HEK293T (cell line): ENCODE data around the gene TIE1.

ENCODE experiments used
- BHLHE40 ChIP-seq: fragments of 450-650 bp; IDR thresholded peaks from 2 replicates; pipeline ENCODE4 v1.6.1; 2016; ENCODE audit warnings: mild to moderate bottlenecking, moderate library complexity, borderline replicate concordance
- CTBP1 ChIP-seq: fragments of 450-650 bp; IDR thresholded peaks from 2 replicates; pipeline ENCODE4 v1.6.1; 2016; ENCODE audit warnings: borderline replicate concordance
- FOXA1 ChIP-seq: fragments of 450-650 bp; IDR thresholded peaks from 2 replicates; pipeline ENCODE4 v1.6.1; 2016; ENCODE audit warnings: mild to moderate bottlenecking
- FOXM1 ChIP-seq: fragments of 450-650 bp; IDR thresholded peaks from 2 replicates; pipeline ENCODE4 v1.6.1; 2017; ENCODE audit warnings: mild to moderate bottlenecking, borderline replicate concordance
- NFRKB ChIP-seq: fragments of 450-650 bp; IDR thresholded peaks from 2 replicates; pipeline ENCODE4 v1.6.1; 2016; ENCODE audit warnings: mild to moderate bottlenecking, moderate library complexity
- PKNOX1 ChIP-seq: fragments of 450-650 bp; IDR thresholded peaks from 2 replicates; pipeline ENCODE4 v1.6.1; 2016
- SP1 ChIP-seq: fragments of 450-650 bp; IDR thresholded peaks from 2 replicates; pipeline ENCODE4 v1.6.1; 2017

- TF ChIP-seq NFRKB (no peak), CTBP1 (no peak), FOXA1 (no peak), SP1 (no peak), FOXM1 (no peak), BHLHE40 (no peak), PKNOX1 (no peak)
Measured at GRCh38 chr1:43317817-43318471, 17.2 kb downstream of the TIE1 start.
